ENCODE data around the gene HOXC4.

GRCh38 chr12:54014377-54015017 lies 39.1 kb upstream of the HOXC4 start:
- TF ChIP-seq, protein P1, sequence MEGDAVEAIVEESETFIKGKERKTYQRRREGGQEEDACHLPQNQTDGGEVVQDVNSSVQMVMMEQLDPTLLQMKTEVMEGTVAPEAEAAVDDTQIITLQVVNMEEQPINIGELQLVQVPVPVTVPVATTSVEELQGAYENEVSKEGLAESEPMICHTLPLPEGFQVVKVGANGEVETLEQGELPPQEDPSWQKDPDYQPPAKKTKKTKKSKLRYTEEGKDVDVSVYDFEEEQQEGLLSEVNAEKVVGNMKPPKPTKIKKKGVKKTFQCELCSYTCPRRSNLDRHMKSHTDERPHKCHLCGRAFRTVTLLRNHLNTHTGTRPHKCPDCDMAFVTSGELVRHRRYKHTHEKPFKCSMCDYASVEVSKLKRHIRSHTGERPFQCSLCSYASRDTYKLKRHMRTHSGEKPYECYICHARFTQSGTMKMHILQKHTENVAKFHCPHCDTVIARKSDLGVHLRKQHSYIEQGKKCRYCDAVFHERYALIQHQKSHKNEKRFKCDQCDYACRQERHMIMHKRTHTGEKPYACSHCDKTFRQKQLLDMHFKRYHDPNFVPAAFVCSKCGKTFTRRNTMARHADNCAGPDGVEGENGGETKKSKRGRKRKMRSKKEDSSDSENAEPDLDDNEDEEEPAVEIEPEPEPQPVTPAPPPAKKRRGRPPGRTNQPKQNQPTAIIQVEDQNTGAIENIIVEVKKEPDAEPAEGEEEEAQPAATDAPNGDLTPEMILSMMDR (IDR thresholded peaks at IDR 0.05 in 2 of 3, conservative IDR thresholded peaks at IDR 0.05 in 1 of 3; ENCODE audit: control insufficient read depth in 2 of 3, extremely low read depth in 1 of 3, insufficient read depth in 1 of 3, low read depth in 3 of 3, low read length in 3 of 3): no peak
- TF ChIP-seq POLR2A (IDR thresholded peaks at IDR 0.05; ENCODE audit: low read depth, low read length) (no peak), MYC (IDR thresholded peaks at IDR 0.05; ENCODE audit: insufficient read depth, insufficient read length, insufficient replicate concordance, low read length, severe bottlenecking) (no peak), POLR2AphosphoS5 (IDR thresholded peaks at IDR 0.05; ENCODE audit: low read length) (no peak), FOXK2 (IDR thresholded peaks at IDR 0.05) (no peak), EZH2 (IDR thresholded peaks at IDR 0.05; ENCODE audit: borderline replicate concordance, control insufficient read depth, low read depth, low read length) (peak; percentile 80; the same call in 1 of the 2 replicates)

All from GM12878 (cell line).